Fibroblast of the aortic adventitia (primary cell): Measurements from ENCODE around the gene ALDH5A1. TPM values are rescaled to one million over a fixed set of nuclear protein-coding genes. Genes with fewer than 3 reads are reported as not detected.

Source experiments
- DNase-seq: peaks from one replicate; pipeline ENCODE4 v3.0.0-alpha.2; 2010; ENCODE audit warnings: low read depth
- H3K4me3 ChIP-seq: 2 replicates; pipeline ENCODE4 v1.5.1; 2011; ENCODE audit warnings: low read depth, mild to moderate bottlenecking, control low read depth, low read length, moderate library complexity
- CTCF ChIP-seq: IDR thresholded peaks from 2 replicates; pipeline ENCODE4 v1.5.1; 2011; ENCODE audit warnings: mild to moderate bottlenecking, low read length, control low read depth, inconsistent platforms; ENCODE audit not compliant: insufficient read depth
- total RNA-seq: library from RNA; depleted of rRNA; stranded (reverse); fragments of >200 nt; gene quantifications from 2 replicates; pipeline ENCODE4 v1.2.3, GENCODE V29; 2012; ENCODE audit warnings: low replicate concordance

The ALDH5A1 gene
- total RNA-seq, 1 donor: 0.54 TPM

GRCh38 chr6:24493945-24494820, 586 bp upstream of the ALDH5A1 start:
- no peak for DNase-seq
- no peak for TF ChIP-seq CTCF
- peak overlapping the region; percentile 56 for H3K4me3 ChIP-seq

- DNase-seq: no peak
- no peak for TF ChIP-seq CTCF
- H3K4me3 ChIP-seq: no peak overlapping the region
Measured at GRCh38 chr6:24497254-24497970, 2.6 kb downstream of the ALDH5A1 start.

- DNase-seq: no peak
- TF ChIP-seq CTCF: no peak
Measured at GRCh38 chr6:24500683-24501082, 5.9 kb downstream of the ALDH5A1 start.

GRCh38 chr6:24501374-24501773, 6.6 kb downstream of the ALDH5A1 start:
- no peak for DNase-seq
- no peak overlapping the region for H3K4me3 ChIP-seq
- no peak for TF ChIP-seq CTCF

More at GRCh38 chr6:24500683-24501082, 5.9 kb downstream of the ALDH5A1 start:
- no peak overlapping the region for H3K4me3 ChIP-seq

- no peak overlapping the region for H3K4me3 ChIP-seq
- DNase-seq: no peak
- no peak for TF ChIP-seq CTCF
Measured at GRCh38 chr6:24501914-24502313, 7.1 kb downstream of the ALDH5A1 start.

GRCh38 chr6:24504287-24504648, 9.5 kb downstream of the ALDH5A1 start:
- TF ChIP-seq CTCF: no peak
- H3K4me3 ChIP-seq: no peak overlapping the region
- no peak for DNase-seq
